Ovary (tissue), 3 donors: ENCODE results near the gene TIMM13.

Source experiments
- EP300 ChIP-seq: sonication (generic); formaldehyde crosslinking; IDR thresholded peaks from one replicate; pipeline ENCODE4 v1.6.1; 2017; ENCODE audit warnings: antibody characterized with exemption
- POLR2A ChIP-seq: fragments of 450-650 bp; IDR thresholded peaks from one replicate; pipeline ENCODE4 v1.6.1; 2017; ENCODE audit warnings: antibody characterized with exemption, mild to moderate bottlenecking, moderate library complexity
- TF ChIP-seq, protein P1 (sequence below), 3 donors: fragments of 450-650 bp in 2 of 3; fragments of 200-600 bp in 1 of 3; IDR thresholded peaks; one replicate each; pipeline versions ENCODE4 v1.5.1 to v1.8.0; 2016 to 2022; ENCODE audit warnings: antibody characterized with exemption in 3 of 3, mild to moderate bottlenecking in 1 of 3
- donor health status: DM: no; HTN: no; CAD: no.

GRCh38 chr19:2436384-2436783 lies 9.0 kb upstream of the TIMM13 start:
- TF ChIP-seq POLR2A (no peak), EP300 (no peak)
- TF ChIP-seq, protein P1, sequence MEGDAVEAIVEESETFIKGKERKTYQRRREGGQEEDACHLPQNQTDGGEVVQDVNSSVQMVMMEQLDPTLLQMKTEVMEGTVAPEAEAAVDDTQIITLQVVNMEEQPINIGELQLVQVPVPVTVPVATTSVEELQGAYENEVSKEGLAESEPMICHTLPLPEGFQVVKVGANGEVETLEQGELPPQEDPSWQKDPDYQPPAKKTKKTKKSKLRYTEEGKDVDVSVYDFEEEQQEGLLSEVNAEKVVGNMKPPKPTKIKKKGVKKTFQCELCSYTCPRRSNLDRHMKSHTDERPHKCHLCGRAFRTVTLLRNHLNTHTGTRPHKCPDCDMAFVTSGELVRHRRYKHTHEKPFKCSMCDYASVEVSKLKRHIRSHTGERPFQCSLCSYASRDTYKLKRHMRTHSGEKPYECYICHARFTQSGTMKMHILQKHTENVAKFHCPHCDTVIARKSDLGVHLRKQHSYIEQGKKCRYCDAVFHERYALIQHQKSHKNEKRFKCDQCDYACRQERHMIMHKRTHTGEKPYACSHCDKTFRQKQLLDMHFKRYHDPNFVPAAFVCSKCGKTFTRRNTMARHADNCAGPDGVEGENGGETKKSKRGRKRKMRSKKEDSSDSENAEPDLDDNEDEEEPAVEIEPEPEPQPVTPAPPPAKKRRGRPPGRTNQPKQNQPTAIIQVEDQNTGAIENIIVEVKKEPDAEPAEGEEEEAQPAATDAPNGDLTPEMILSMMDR (IDR thresholded peaks at IDR 0.05): no peak
